Psoas muscle (tissue), 8 donors: ENCODE data around the gene ZFP92. TPM values are rescaled to one million over a fixed set of nuclear protein-coding genes. Genes with fewer than 3 reads are reported as not detected.
"Not testable (repeated sequence)": the region's sequence is repeated elsewhere in the genome, so short reads cannot be mapped to it uniquely, and the experiment has no call there.

Source experiments
- ATAC-seq, 4 donors: fragments of 200-7000 bp; cut with Tn5 transposase; one replicate each; pipeline ENCODE4 v1.9.1; 2020; ENCODE audit warnings: moderate library complexity in 3 of 4, mild to moderate bottlenecking in 2 of 4
- DNase-seq, 2 donors: peaks; one replicate each; pipeline ENCODE4 v3.0.0-alpha.2; 2020
- H3K27ac ChIP-seq: fragments of 200-600 bp; one replicate; pipeline ENCODE4 v1.8.0; 2022
- H3K27me3 ChIP-seq, 3 donors: fragments of 200-600 bp in 1 of 3; one replicate each; pipeline versions ENCODE4 v1.6.1 to v1.8.0; 2013 to 2022; ENCODE audit warnings: low read length in 2 of 3, mild to moderate bottlenecking in 2 of 3, moderate library complexity in 1 of 3; ENCODE audit not compliant: insufficient read depth in 3 of 3
- H3K36me3 ChIP-seq, 2 donors: fragments of 200-600 bp in 1 of 2; one replicate each; pipeline versions ENCODE4 v1.6.1 to v1.8.0; 2013 to 2022; ENCODE audit warnings: low read depth in 1 of 2, mild to moderate bottlenecking in 1 of 2, moderate library complexity in 1 of 2; ENCODE audit not compliant: insufficient read depth in 1 of 2
- H3K4me1 ChIP-seq: fragments of 200-600 bp; one replicate; pipeline ENCODE4 v1.8.0; 2022
- H3K4me3 ChIP-seq: fragments of 200-600 bp; one replicate; pipeline ENCODE4 v1.8.0; 2022; ENCODE audit warnings: mild to moderate bottlenecking
- H3K9me3 ChIP-seq: fragments of 200-600 bp; one replicate; pipeline ENCODE4 v1.8.0; 2022
- CTCF ChIP-seq: fragments of 200-600 bp; IDR thresholded peaks from one replicate; pipeline ENCODE4 v1.8.0; 2022; ENCODE audit warnings: antibody characterized with exemption
- WGBS, 3 donors: extraction: QIAGEN DNeasy Blood & Tissue Kit; methylation state at CpG; one replicate each; pipeline versions ENCODE4 v1.1.6 to v1.1.7; 2013; 5-methylcytosine and 5-hydroxymethylcytosine counted together
- intact Hi-C, 2 donors: fragments of 100-400 bp; cut with DNase I; formaldehyde crosslinking; loops; one replicate each; pipeline versions ENCODE4 v1.11.0 to v1.14.2; 2022
- polyA plus RNA-seq, 3 donors: library from polyadenylated mRNA; stranded (reverse); fragments of 200-250 nt; gene quantifications; one replicate each; pipeline ENCODE4 v1.2.3, GENCODE V29; 2013
- total RNA-seq, 4 donors: library from RNA; stranded (reverse); fragmentation: NEBNext Ultra II Directional in 2 of 4; extraction: Animal tissue kit (Norgen Biotek cat#: 25700) in 2 of 4; gene quantifications; one replicate each; pipeline versions ENCODE4 v1.2.1 to v1.2.4, GENCODE V29; 2021 to 2023
- donor health status: healthy with polysubstance abuse.
- donor health status: DM: no; HTN: no; CAD: no; lungs with moderate emphysema.
- donor health status: Bipolar disorder and iron deficiency.
- donor health status: healthy.
- donor health status: DM: yes; HTN: yes; CAD: no.
- donor health status: DM: no; HTN: no; CAD: no.
- donor health status: DM: no; HTN: no; CAD: no.
- donor health status: DM: yes; HTN: yes; CAD: no.

Gene ZFP92
- total and polyA plus RNA-seq, 7 donors = 0.10 to 0.50 (median 0.30) TPM

GRCh38 chrX:153384390-153384789, 26.9 kb upstream of the ZFP92 start:
- no peak for ATAC-seq
- 84 to 94% (median 94%) methylated on average over 5 to 6 of the region's 6 CpGs for WGBS, 3 donors
- intact Hi-C loops = no loop called here

GRCh38 chrX:153384973-153385372, 26.3 kb upstream of the ZFP92 start:
- H3K27me3 ChIP-seq, H3K9me3 ChIP-seq, ATAC-seq, intact Hi-C loops, H3K36me3 ChIP-seq, H3K4me1 ChIP-seq, H3K27ac ChIP-seq, H3K4me3 ChIP-seq, DNase-seq: not testable (repeated sequence)
- WGBS, 3 donors = 72 to 85% (median 81%) methylated on average over 2 of the region's 2 CpGs

More at GRCh38 chrX:153384390-153384789, 26.9 kb upstream of the ZFP92 start:
- Histone ChIP-seq H3K27ac (no peak overlapping the region), H3K36me3 (no peaks in the 10 kb centered on the region), H3K27me3 (peaks cover 0 to 6% (median 0%) of the 10 kb centered on the region in 3 donors), H3K9me3 (no peaks in the 10 kb centered on the region), H3K4me1 (no peaks in the 10 kb centered on the region), H3K4me3 (no peak overlapping the region)
- DNase-seq = no peak
- no peak for TF ChIP-seq CTCF

GRCh38 chrX:153386097-153386496, 25.2 kb upstream of the ZFP92 start:
- 73 to 84% (median 83%) methylated on average over 5 of the region's 5 CpGs for WGBS, 3 donors
- no peak for DNase-seq
- intact Hi-C loops = no loop called here
- H3K4me1 ChIP-seq = no peaks in the 10 kb centered on the region
- no peak overlapping the region for H3K27ac ChIP-seq
- H3K9me3 ChIP-seq = no peaks in the 10 kb centered on the region
- peaks cover 0 to 6% (median 0%) of the 10 kb centered on the region in 3 donors for H3K27me3 ChIP-seq
- no peak for ATAC-seq
- H3K4me3 ChIP-seq = no peak overlapping the region
- no peaks in the 10 kb centered on the region for H3K36me3 ChIP-seq
- TF ChIP-seq CTCF = no peak

GRCh38 chrX:153387345-153387744, 23.9 kb upstream of the ZFP92 start:
- no peak for TF ChIP-seq CTCF
- H3K27me3 ChIP-seq = peaks cover 0 to 6% (median 0%) of the 10 kb centered on the region in 3 donors
- no peak for ATAC-seq
- H3K4me1 ChIP-seq = no peaks in the 10 kb centered on the region
- intact Hi-C loops = no loop called here
- no peak overlapping the region for H3K4me3 ChIP-seq
- no peaks in the 10 kb centered on the region for H3K9me3 ChIP-seq
- no peaks in the 10 kb centered on the region for H3K36me3 ChIP-seq
- 64 to 76% (median 73%) methylated on average over 3 to 5 of the region's 5 CpGs for WGBS, 3 donors
- H3K27ac ChIP-seq = no peak overlapping the region
- no peak for DNase-seq

GRCh38 chrX:153387987-153388721, 23.1 kb upstream of the ZFP92 start:
- Histone ChIP-seq H3K27me3 (peaks cover 0 to 6% (median 0%) of the 10 kb centered on the region in 3 donors), H3K4me1 (no peaks in the 10 kb centered on the region), H3K27ac (no peak overlapping the region), H3K36me3 (no peaks in the 10 kb centered on the region), H3K4me3 (no peak overlapping the region), H3K9me3 (no peaks in the 10 kb centered on the region)
- ATAC-seq (no peak), DNase-seq (no peak)
- no peak for TF ChIP-seq CTCF
- WGBS, 3 donors = 61 to 91% (median 68%) methylated on average over 4 to 10 of the region's 10 CpGs
- intact Hi-C loops = no loop called here
